GM12801 (cell line): ENCODE data around the gene CHRM1.

ENCODE experiments used
- CTCF ChIP-seq: IDR thresholded peaks from one replicate; pipeline ENCODE4 v1.5.1; 2011; ENCODE audit warnings: control low read depth; ENCODE audit not compliant: insufficient read length; ENCODE audit errors: extremely low read depth

The CHRM1 gene, protein sequence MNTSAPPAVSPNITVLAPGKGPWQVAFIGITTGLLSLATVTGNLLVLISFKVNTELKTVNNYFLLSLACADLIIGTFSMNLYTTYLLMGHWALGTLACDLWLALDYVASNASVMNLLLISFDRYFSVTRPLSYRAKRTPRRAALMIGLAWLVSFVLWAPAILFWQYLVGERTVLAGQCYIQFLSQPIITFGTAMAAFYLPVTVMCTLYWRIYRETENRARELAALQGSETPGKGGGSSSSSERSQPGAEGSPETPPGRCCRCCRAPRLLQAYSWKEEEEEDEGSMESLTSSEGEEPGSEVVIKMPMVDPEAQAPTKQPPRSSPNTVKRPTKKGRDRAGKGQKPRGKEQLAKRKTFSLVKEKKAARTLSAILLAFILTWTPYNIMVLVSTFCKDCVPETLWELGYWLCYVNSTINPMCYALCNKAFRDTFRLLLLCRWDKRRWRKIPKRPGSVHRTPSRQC

GRCh38 chr11:62921201-62921572 lies at the start of gene CHRM1:
CHRM1 (minus strand) TSS chr11:62921363; CDS start chr11:62911100, 10,263 bp downstream.
- no peak for TF ChIP-seq CTCF

GRCh38 chr11:62965574-62965973 lies 44.4 kb upstream of the CHRM1 start:
- no peak for TF ChIP-seq CTCF

DNA sequence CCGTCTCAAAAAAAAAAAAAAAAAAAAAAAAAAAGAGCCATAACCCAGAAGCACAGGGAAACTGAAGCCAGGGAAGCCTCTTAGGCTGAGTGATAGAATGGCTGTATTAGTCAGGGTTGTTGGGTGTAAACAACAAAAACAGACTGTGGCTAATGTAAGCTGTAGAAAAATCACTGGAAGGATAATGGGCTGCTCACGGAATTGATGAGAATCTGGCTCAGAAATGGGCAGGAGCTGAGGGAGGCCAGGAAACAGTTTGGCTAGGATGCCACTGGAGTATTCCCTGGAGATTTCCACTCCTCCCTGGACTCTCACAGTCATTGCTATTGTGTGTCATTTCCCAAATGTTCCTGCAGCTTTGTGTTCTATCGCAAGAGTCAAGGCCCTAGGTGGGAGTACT lies 41.2 kb upstream of the CHRM1 start:
- TF ChIP-seq CTCF: no peak

GRCh38 chr11:62961017-62961570 lies 39.9 kb upstream of the CHRM1 start:
- TF ChIP-seq CTCF: no peak

- TF ChIP-seq CTCF: no peak
These were observed 38.3 kb upstream of the CHRM1 start for GRCh38 chr11:62959422-62959980.

DNA sequence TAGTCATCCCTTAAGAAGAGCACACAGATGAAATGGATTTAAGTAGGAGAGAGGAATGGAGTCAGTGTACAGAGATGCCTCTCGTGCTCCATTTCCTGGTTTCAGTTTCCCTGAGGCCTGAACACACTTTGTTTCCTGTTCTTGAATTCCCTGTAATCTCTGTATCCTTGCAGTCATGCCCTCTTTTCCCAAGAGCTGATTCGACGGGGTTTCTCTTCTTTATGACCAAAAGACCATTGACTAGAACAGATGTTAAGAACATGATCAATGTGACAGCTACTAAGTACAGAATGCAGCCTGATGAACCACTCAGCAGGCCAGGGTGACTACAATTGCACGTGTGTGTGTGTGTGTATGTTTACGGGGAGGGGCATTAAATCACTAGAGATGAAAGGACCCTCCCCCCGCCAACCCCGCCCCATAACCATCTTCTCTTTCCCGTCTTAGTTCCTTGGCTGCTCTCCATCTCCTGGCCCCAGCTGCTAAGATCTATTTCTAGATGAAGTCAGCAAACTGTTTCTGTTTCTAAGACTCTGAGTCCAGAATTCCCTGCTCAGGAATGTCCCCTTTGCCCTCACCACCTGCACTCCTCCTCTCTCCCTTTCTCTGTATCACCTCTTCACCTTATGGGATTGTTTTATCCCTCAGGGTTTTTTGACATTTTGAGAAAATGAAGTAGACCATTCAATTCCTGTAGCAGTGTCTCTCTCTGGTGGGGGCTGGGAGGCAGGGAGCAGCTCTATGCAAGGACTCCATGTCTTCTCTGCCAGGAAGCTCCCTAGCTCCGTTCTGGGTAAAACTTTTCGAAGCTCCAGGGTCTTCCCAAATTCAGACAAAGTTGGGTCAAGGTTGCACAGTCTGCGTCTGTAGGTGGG lies 37.6 kb upstream of the CHRM1 start:
- no peak for TF ChIP-seq CTCF

GRCh38 chr11:62957147-62957546 lies 36.0 kb upstream of the CHRM1 start:
- TF ChIP-seq CTCF: no peak
